Measurements from ENCODE around the gene CAPZB.
"Not testable (repeated sequence)": the region's sequence is repeated elsewhere in the genome, so short reads cannot be mapped to it uniquely, and the experiment has no call there.

CAPZB gene

GRCh38 chr1:19485362-19486187, at the start of gene CAPZB:
CAPZB (minus strand) TSS chr1:19485539; CDS start chr1:19485438, 101 bp downstream.
- DNase-seq = peak; percentile 52 to 85

- peak; percentile 5 to 29 for DNase-seq
Observed at GRCh38 chr1:19534281-19534680, 48.9 kb upstream of the CAPZB start.

- DNase-seq = no peak
Observed at GRCh38 chr1:19533626-19534025, 48.3 kb upstream of the CAPZB start.

GRCh38 chr1:19532519-19532918, 47.2 kb upstream of the CAPZB start:
- DNase-seq = no peak

- DNase-seq = no peak
Observed at GRCh38 chr1:19529664-19530063, 44.3 kb upstream of the CAPZB start.

GRCh38 chr1:19528438-19528837, 43.1 kb upstream of the CAPZB start:
- DNase-seq = no peak

GRCh38 chr1:19525607-19526545, 40.5 kb upstream of the CAPZB start:
- no peak for DNase-seq

GRCh38 chr1:19524791-19525190, 39.5 kb upstream of the CAPZB start:
- no peak for DNase-seq

GRCh38 chr1:19522570-19522969, 37.2 kb upstream of the CAPZB start:
- not testable (repeated sequence) for DNase-seq

- DNase-seq = no peak
Observed at GRCh38 chr1:19521411-19521810, 36.1 kb upstream of the CAPZB start.

GRCh38 chr1:19517017-19517416, 31.7 kb upstream of the CAPZB start:
- no peak for DNase-seq

GRCh38 chr1:19515201-19515600, 29.9 kb upstream of the CAPZB start:
- DNase-seq = no peak

- DNase-seq = no peak
Observed at GRCh38 chr1:19514391-19514831, 29.1 kb upstream of the CAPZB start.

GRCh38 chr1:19512545-19512944, 27.2 kb upstream of the CAPZB start:
- no peak for DNase-seq

- no peak for DNase-seq
Observed at GRCh38 chr1:19511116-19511515, 25.8 kb upstream of the CAPZB start.

- not testable (repeated sequence) for DNase-seq
Observed at GRCh38 chr1:19509647-19510046, 24.3 kb upstream of the CAPZB start.

- no peak for DNase-seq
Observed at GRCh38 chr1:19507516-19507915, 22.2 kb upstream of the CAPZB start.

- DNase-seq = no peak
Observed at GRCh38 chr1:19505693-19506457, 20.5 kb upstream of the CAPZB start.

GRCh38 chr1:19504796-19505692, 19.7 kb upstream of the CAPZB start:
- DNase-seq = no peak

GRCh38 chr1:19502284-19502683, 16.9 kb upstream of the CAPZB start:
- DNase-seq = not testable (repeated sequence)

GRCh38 chr1:19499887-19500286, 14.5 kb upstream of the CAPZB start:
- DNase-seq = not testable (repeated sequence)

GRCh38 chr1:19497443-19497842, 12.1 kb upstream of the CAPZB start:
- not testable (repeated sequence) for DNase-seq

Measured in NCI-H524 (cell line).